Spinal cord (tissue), 10 donors: ENCODE measurements around the gene TEX29. TPM values are rescaled to one million over a fixed set of nuclear protein-coding genes. Genes with fewer than 3 reads are reported as not detected.

ENCODE experiments used
- DNase-seq, 6 donors: peaks; one replicate each; pipeline versions ENCODE4 v3.0.0 to v3.0.0-alpha.2; 2013 to 2015; ENCODE audit warnings: low spot score in 6 of 6, low read depth in 4 of 6
- H3K27ac ChIP-seq: one replicate; pipeline ENCODE4 v1.5.1; 2013; ENCODE audit warnings: low read depth, low read length, control low read depth
- H3K27me3 ChIP-seq: one replicate; pipeline ENCODE4 v1.6.1; 2013; ENCODE audit warnings: low read length; ENCODE audit not compliant: control insufficient read depth, insufficient read depth
- H3K36me3 ChIP-seq: one replicate; pipeline ENCODE4 v1.6.1; 2013; ENCODE audit warnings: low read length; ENCODE audit not compliant: control insufficient read depth, insufficient read depth
- H3K4me1 ChIP-seq: one replicate; pipeline ENCODE4 v1.6.1; 2013; ENCODE audit warnings: low read length; ENCODE audit not compliant: control insufficient read depth, insufficient read depth
- H3K4me3 ChIP-seq: one replicate; pipeline ENCODE4 v1.5.1; 2013; ENCODE audit warnings: low read depth, low read length, control low read depth
- H3K9me3 ChIP-seq: one replicate; pipeline ENCODE4 v1.6.1; 2013; ENCODE audit warnings: low read length; ENCODE audit not compliant: control insufficient read depth, insufficient read depth
- WGBS: methylation state at CpG from one replicate; pipeline ENCODE4 v1.1.5; 2013; ENCODE audit warnings: missing lambda C conversion rate; ENCODE audit not compliant: insufficient coverage; 5-methylcytosine and 5-hydroxymethylcytosine counted together
- polyA plus RNA-seq, 2 donors: library from polyadenylated mRNA; unstranded; fragments of 120-200 nt; gene quantifications; one replicate each; pipeline ENCODE4 v1.2.1, GENCODE V29; 2013; ENCODE audit not compliant: insufficient read length in 2 of 2
- total RNA-seq, 2 donors: library from RNA; depleted of rRNA in 1 of 2; stranded (reverse); fragments of 120-200 nt in 1 of 2; fragments of >200 nt in 1 of 2; gene quantifications; one replicate each; pipeline versions ENCODE4 v1.2.3 to v1.2.4, GENCODE V29; 2013 to 2014
- donor health status: healthy.

TEX29 gene
- total and polyA plus RNA-seq, 4 donors = 0.30 to 0.75 (median 0.61) TPM; not detected in 1

DNA sequence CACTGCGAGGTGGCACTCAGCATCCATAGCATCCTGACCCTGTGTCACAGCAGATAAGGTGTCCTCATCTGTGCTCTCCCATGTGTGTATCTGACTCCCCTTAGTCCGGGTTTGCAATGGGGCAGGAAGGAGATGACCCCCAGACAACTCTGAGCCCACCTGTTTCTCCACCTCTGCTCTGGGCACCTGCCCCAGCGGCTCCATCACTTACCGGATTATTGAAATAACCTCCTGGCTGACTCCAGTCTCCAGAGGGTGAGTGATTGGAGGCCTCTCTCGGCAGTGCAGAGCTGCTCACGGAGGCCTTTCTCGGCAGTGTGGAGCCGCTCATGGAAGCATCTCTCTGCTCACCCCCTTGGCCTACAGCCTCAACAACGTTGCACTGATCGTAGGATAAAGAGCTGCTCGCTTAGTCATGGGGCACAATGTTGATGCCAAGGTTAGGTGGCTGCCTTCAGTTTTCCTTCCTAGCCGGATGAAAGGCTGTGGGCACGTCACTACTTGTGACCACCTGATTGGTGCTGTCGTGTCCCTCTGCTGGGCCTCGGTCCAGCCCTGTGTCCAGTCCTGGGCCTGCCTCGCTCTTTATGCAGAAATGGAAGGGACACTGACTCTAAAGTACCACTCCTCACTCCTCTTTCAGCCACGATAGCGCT, 67.6 kb downstream of the TEX29 start:
- Histone ChIP-seq H3K36me3 (no peaks in the 10 kb centered on the region), H3K4me3 (no peak overlapping the region), H3K9me3 (no peaks in the 10 kb centered on the region), H3K27ac (no peak overlapping the region), H3K27me3 (no peaks in the 10 kb centered on the region), H3K4me1 (peaks cover 10% of the 10 kb centered on the region)
- 86% methylated on average over 11 of the region's 18 CpGs for WGBS
- no peak for DNase-seq

DNA sequence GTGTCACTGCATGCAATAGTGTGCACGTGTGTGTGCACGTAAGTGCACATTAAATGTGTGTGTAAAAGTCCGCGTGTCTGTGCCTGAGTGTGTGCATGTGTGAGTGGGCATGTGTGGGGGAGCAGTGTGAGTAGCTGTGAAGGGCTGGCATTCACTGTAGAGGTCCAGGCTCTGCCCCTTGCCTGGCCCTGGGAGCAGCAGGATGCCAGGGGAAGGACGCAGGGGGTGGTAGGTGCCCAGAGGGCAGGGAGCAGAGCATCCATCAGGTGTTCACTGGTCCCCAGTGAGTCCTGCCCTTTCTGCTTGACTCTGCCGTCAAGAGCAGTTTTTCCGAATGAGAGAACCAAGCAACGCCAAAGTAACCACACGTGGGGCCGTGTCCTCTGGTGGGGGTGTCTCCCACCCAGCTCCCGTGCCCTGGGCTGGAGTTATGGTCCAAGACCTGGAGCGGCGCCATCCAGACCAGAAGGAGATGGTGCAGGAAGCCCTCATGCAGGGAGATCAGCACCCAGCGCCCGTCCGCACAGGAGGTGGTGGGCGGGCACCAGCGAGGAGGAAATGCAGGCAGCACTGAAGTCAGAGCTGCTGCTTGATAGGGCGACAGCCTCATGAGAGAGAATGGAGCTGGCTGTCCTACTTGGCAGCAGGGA, 68.5 kb downstream of the TEX29 start:
- Histone ChIP-seq H3K36me3 (no peaks in the 10 kb centered on the region), H3K27ac (no peak overlapping the region), H3K4me3 (no peak overlapping the region), H3K4me1 (peaks cover 10% of the 10 kb centered on the region), H3K27me3 (no peaks in the 10 kb centered on the region), H3K9me3 (no peaks in the 10 kb centered on the region)
- no peak for DNase-seq
- WGBS = 90% methylated on average over 19 of the region's 19 CpGs

DNA sequence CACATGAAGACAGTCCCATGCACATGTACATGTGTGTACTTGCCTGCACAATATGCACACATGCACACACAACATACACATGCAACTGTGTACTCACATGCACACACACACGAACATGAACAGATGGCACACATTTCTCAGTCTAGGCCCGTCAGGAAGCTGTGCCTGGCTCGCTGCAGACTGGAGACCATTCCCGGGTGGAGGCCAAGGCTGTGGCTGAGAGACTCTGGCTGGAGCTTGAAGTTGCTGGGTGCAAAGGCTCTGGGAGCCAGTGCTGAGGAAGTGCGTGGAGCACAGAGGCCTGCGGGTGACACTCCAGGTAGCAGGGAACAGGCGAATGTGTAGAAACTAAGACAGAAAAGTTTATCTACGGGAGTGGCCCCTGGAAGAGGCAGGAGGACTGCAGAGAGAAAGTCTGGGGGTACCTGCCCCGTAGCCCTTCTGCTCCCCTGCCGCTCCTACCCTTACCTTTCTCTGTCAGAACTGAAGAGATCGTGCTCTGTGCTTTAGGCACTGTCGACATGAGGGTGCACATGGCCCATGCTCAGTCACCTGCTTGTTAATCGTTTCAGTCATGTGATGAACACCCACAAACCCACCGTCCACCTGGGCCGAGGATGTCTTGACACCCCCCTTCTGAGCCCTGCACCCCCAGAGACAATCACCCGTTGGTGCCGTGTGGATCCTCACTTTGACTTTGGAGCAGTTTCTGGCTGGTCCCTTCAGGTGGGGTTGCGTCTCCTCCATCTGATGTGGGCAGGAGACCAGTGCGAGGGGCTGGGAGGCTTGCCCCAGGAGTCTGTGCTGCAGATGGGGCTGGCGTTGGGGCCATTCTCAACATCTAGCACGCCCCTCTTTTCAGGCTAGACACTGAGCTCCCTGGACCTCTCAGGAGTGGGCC, 69.4 kb downstream of the TEX29 start:
- no peaks in the 10 kb centered on the region for H3K27me3 ChIP-seq
- no peak for DNase-seq
- H3K27ac ChIP-seq = no peak overlapping the region
- 82% methylated on average over 21 of the region's 21 CpGs for WGBS
- H3K9me3 ChIP-seq = no peaks in the 10 kb centered on the region
- H3K36me3 ChIP-seq = no peaks in the 10 kb centered on the region
- H3K4me3 ChIP-seq = no peak overlapping the region
- peaks cover 10% of the 10 kb centered on the region for H3K4me1 ChIP-seq

DNA sequence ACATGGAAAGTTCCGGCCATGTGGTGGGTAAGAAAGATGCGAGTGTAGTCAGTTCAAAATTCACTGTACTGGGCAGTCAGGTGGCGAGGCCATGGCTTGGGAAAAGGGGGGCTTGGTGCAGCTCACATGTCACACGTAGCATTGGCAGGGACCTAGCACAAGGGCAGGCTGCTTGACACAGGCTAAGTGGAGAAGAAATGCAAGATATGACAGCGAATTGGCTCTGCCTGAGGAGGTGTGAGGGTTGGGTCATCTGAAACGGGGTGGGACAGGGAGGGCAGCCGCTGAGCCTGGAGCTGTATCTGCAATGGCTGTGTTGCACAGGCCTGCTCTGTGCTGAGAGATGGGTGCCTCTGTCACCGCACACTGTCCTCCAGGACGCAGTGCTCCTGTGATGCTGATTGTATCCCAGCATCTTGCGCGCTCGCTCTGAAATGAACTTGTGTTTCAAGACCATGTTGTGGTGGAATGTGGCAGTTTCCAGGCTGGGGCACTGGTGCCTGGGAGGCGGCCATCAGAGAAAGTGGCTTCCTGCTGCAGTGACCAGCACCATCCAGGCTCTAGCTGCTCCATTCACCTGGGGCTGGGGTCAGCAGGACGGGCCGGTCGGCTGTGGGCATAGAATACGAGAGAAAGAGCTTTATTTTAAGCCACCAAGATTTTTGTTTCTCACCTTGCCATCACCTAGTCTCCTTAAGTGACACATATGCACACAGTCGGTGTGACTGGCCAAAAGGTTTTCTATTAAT, 70.3 kb downstream of the TEX29 start:
- Histone ChIP-seq H3K36me3 (no peaks in the 10 kb centered on the region), H3K4me3 (no peak overlapping the region), H3K9me3 (no peaks in the 10 kb centered on the region), H3K27me3 (no peaks in the 10 kb centered on the region), H3K27ac (no peak overlapping the region), H3K4me1 (peaks cover 7% of the 10 kb centered on the region)
- 87% methylated on average over 18 of the region's 18 CpGs for WGBS
- DNase-seq = no peak

DNA sequence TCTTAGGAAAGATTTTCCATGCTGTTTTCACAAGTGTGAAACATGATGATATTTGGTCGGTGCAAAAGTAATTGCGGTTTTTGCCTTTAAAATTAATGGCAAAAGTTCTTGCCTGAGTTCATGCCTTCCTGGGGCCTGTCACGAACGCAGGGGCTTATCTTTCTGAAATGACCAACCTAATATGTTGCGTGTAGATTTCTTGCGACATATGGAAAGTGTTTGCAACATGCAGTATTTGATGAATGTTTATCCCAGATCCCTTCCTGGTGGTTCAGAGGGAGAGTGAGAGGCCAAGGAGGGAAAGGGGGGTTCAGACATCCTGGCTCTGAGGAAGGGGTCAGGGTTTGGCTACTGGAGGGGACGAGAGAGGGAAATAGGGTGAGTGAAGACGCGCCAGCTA, 72.0 kb downstream of the TEX29 start:
- no peaks in the 10 kb centered on the region for H3K36me3 ChIP-seq
- H3K27me3 ChIP-seq = no peaks in the 10 kb centered on the region
- WGBS = 93% methylated on average over 9 of the region's 9 CpGs
- H3K4me3 ChIP-seq = no peak overlapping the region
- peaks cover under 1% of the 10 kb centered on the region for H3K4me1 ChIP-seq
- no peaks in the 10 kb centered on the region for H3K9me3 ChIP-seq
- DNase-seq = no peak
- no peak overlapping the region for H3K27ac ChIP-seq

DNA sequence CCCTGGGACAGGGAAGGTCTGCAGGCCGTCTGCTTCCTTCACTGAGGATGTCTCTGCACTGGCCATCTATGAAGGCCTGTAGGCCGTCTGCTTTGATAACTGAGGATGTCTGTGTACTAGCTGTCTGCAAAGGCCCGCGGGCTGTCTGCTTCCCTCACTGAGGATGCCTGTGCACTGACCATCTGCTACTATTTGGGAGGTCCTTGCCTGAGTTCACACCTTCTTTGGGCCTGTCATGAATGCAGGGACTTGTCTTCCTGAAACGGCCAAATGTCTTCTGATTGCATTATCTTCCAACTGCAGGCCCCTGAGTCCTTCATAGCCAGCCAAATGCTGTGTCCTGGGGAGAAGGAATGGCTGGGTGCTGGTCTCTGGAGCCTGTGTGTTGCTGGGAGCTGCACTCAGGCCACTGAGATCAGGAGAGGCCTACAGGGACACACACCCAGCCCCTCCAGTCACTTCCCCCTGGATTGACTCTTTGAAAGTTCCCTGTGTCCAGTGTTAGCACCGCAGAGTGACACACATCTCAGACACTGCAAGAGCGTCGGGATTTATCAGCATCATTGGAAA, 72.9 kb downstream of the TEX29 start:
- H3K36me3 ChIP-seq = no peaks in the 10 kb centered on the region
- DNase-seq = no peak
- 72% methylated on average over 5 of the region's 8 CpGs for WGBS
- H3K4me3 ChIP-seq = no peak overlapping the region
- no peaks in the 10 kb centered on the region for H3K9me3 ChIP-seq
- no peaks in the 10 kb centered on the region for H3K27me3 ChIP-seq
- H3K4me1 ChIP-seq = no peaks in the 10 kb centered on the region
- H3K27ac ChIP-seq = no peak overlapping the region

Other genes starting within 250 kb of the TEX29 start
- 100 to 1,000 TPM in 1 of 2 donors, 10 to 100 TPM in 1; 66.1 to 140 TPM for gene ARHGEF7, start 205.3 kb upstream of the TEX29 start, total RNA-seq
- gene ARHGEF7, start 205.3 kb upstream of the TEX29 start, polyA plus RNA-seq = 100 to 1,000 TPM; 118 to 122 TPM